Gastrocnemius medialis (tissue), 4 donors: Measurements from ENCODE around the gene CTIF. TPM values are rescaled to one million over a fixed set of nuclear protein-coding genes. Genes with fewer than 3 reads are reported as not detected.

Source experiments
- ATAC-seq, 2 donors: fragments of 150-250 bp; one replicate each; pipeline ENCODE4 v1.9.1; 2016
- DNase-seq, 2 donors: peaks; one replicate each; pipeline ENCODE4 v3.0.0-alpha.2; 2019
- H3K27ac ChIP-seq, 4 donors: fragments of 200-600 bp; sonication (generic); 1 replicate in 1 of 4; 2 replicates in 3 of 4; pipeline ENCODE4 v1.5.1; 2016 to 2018; ENCODE audit warnings: mild to moderate bottlenecking in 2 of 4, moderate library complexity in 1 of 4
- H3K27me3 ChIP-seq, 3 donors: fragments of 200-600 bp; sonication (generic) in 2 of 3; 1 replicate in 1 of 3; 2 replicates in 2 of 3; pipeline versions ENCODE4 v1.5.1 to v1.6.0; 2016 to 2019; ENCODE audit warnings: mild to moderate bottlenecking in 1 of 3, moderate library complexity in 1 of 3
- H3K36me3 ChIP-seq, 2 donors: fragments of 200-600 bp; sonication (generic) in 1 of 2; one replicate each; pipeline ENCODE4 v1.5.1; 2017 to 2018
- H3K4me1 ChIP-seq, 2 donors: fragments of 200-600 bp; sonication (generic) in 1 of 2; one replicate each; pipeline ENCODE4 v1.5.1; 2016 to 2017; ENCODE audit warnings: mild to moderate bottlenecking in 2 of 2
- H3K4me3 ChIP-seq, 4 donors: fragments of 200-600 bp; sonication (generic) in 3 of 4; 1 replicate in 1 of 4; 2 replicates in 3 of 4; pipeline ENCODE4 v1.5.1; 2016 to 2019; ENCODE audit warnings: mild to moderate bottlenecking in 2 of 4
- H3K9me3 ChIP-seq, 3 donors: fragments of 200-600 bp; sonication (generic) in 2 of 3; 1 replicate in 1 of 3; 2 replicates in 2 of 3; pipeline ENCODE4 v1.5.1; 2016 to 2019
- CTCF ChIP-seq, 5 experiments: fragments of 450-650 bp in 3 of 5; fragments of 200-600 bp in 2 of 5; sonication (generic) in 2 of 5; IDR thresholded peaks in 4 of 5; conservative IDR thresholded peaks in 1 of 5; 1 replicate in 4 of 5; 2 replicates in 1 of 5; pipeline ENCODE4 v1.5.1; 2016 to 2019; ENCODE audit warnings: antibody characterized with exemption in 5 of 5, mild to moderate bottlenecking in 3 of 5, moderate library complexity in 3 of 5
- POLR2A ChIP-seq, 2 donors: fragments of 450-650 bp; IDR thresholded peaks; one replicate each; pipeline ENCODE4 v1.6.1; 2017; ENCODE audit warnings: antibody characterized with exemption in 2 of 2, mild to moderate bottlenecking in 2 of 2, moderate library complexity in 2 of 2
- in situ Hi-C, 4 donors: fragments of 200-750 bp; cut with MboI; loops; one replicate each; pipeline versions ENCODE4 v1.15.0 to v1.8.0; 2017; ENCODE audit warnings: low sequenced_read_pairs in 4 of 4
- intact Hi-C: fragments of 100-400 bp; cut with DNase I; formaldehyde crosslinking; loops from one replicate; pipeline ENCODE4 v1.15.1; 2023; ENCODE audit warnings: low total_unique reads
- total RNA-seq, 4 donors: library from RNA; depleted of rRNA; stranded (reverse); fragments of >200 nt; gene quantifications; one replicate each; pipeline versions ENCODE4 v1.1.0 to v1.2.3, GENCODE V29; 2016

Gene CTIF
- total RNA-seq, 4 donors from 2014 or later, result 20.2 to 35.4 (median 23.1) TPM

- no peak overlapping the region for H3K27ac ChIP-seq
- no peak overlapping the region for H3K4me3 ChIP-seq
- ATAC-seq (no peak), DNase-seq (no peak)
- no peaks in the 10 kb centered on the region for H3K9me3 ChIP-seq
- no peaks in the 10 kb centered on the region for H3K36me3 ChIP-seq
- TF ChIP-seq POLR2A (IDR thresholded peaks at IDR 0.05) (no peak), CTCF (IDR thresholded peaks at IDR 0.05 in 4 of 5, conservative IDR thresholded peaks at IDR 0.05 in 1 of 5) (no peak)
- in situ Hi-C loops (no loop called here), intact Hi-C loops (no loop called here)
- peaks cover 0 to 8% of the 10 kb centered on the region in 2 donors for H3K4me1 ChIP-seq
- no peaks in the 10 kb centered on the region for H3K27me3 ChIP-seq
Measured at GRCh38 chr18:48635806-48636205, 97.0 kb downstream of the CTIF start.

GRCh38 chr18:48636436-48636835 is 97.6 kb downstream of the CTIF start:
- ATAC-seq (no peak), DNase-seq (no peak)
- no peaks in the 10 kb centered on the region for H3K27me3 ChIP-seq
- in situ Hi-C loops (no loop called here), intact Hi-C loops (no loop called here)
- no peak overlapping the region for H3K4me3 ChIP-seq
- TF ChIP-seq POLR2A (IDR thresholded peaks at IDR 0.05), result no peak
- no peak for TF ChIP-seq CTCF (IDR thresholded peaks at IDR 0.05 in 4 of 5, conservative IDR thresholded peaks at IDR 0.05 in 1 of 5)
- peaks cover 0 to 13% of the 10 kb centered on the region in 2 donors for H3K4me1 ChIP-seq
- H3K36me3 ChIP-seq, result no peaks in the 10 kb centered on the region
- no peak overlapping the region for H3K27ac ChIP-seq
- H3K9me3 ChIP-seq, result no peaks in the 10 kb centered on the region

GRCh38 chr18:48637081-48637990 is 98.5 kb downstream of the CTIF start:
- ATAC-seq (no peak), DNase-seq (no peak)
- no peaks in the 10 kb centered on the region for H3K27me3 ChIP-seq
- no peak overlapping the region for H3K4me3 ChIP-seq
- peaks cover 0 to 13% of the 10 kb centered on the region in 2 donors for H3K4me1 ChIP-seq
- TF ChIP-seq CTCF (IDR thresholded peaks at IDR 0.05 in 4 of 5, conservative IDR thresholded peaks at IDR 0.05 in 1 of 5) (no peak), POLR2A (IDR thresholded peaks at IDR 0.05) (no peak)
- in situ Hi-C loops, result no loop called here
- no peak overlapping the region for H3K27ac ChIP-seq
- intact Hi-C loops, result no loop called here
- H3K9me3 ChIP-seq, result no peaks in the 10 kb centered on the region
- no peaks in the 10 kb centered on the region for H3K36me3 ChIP-seq

- no peak for ATAC-seq
- H3K27me3 ChIP-seq, result no peaks in the 10 kb centered on the region
- no peaks in the 10 kb centered on the region for H3K36me3 ChIP-seq
- in situ Hi-C loops, result no loop called here
- peaks cover 0 to 13% of the 10 kb centered on the region in 2 donors for H3K4me1 ChIP-seq
- no peak overlapping the region for H3K4me3 ChIP-seq
- DNase-seq, result no peak
- H3K9me3 ChIP-seq, result no peaks in the 10 kb centered on the region
- H3K27ac ChIP-seq, result no peak overlapping the region
- TF ChIP-seq POLR2A (IDR thresholded peaks at IDR 0.05), result no peak
- TF ChIP-seq CTCF (IDR thresholded peaks at IDR 0.05 in 4 of 5, conservative IDR thresholded peaks at IDR 0.05 in 1 of 5), result no peak
- intact Hi-C loops, result no loop called here
Measured at GRCh38 chr18:48638451-48638850, 99.6 kb downstream of the CTIF start.
